ENCODE results near the gene POLR2E. TPM values are rescaled to one million over a fixed set of nuclear protein-coding genes. Genes with fewer than 3 reads are reported as not detected.

POLR2E gene
- total and polyA plus RNA-seq, 2 of the 8 experiments (the other 6 are each of a cell fraction or from before 2014, with no cell fraction given) = 281 to 381 TPM

- DNase-seq (ENCODE audit: low read depth in 1 of 2, low spot score in 2 of 2) (peak; percentile 95 to 99), FAIRE-seq (no peak)
- Histone ChIP-seq H3K23me2 (ENCODE audit: low read depth, low read length) (no peaks in the 10 kb centered on the region), H2BK20ac (ENCODE audit: low read length) (no peak overlapping the region), H3K27me3 (replicated peaks in 1 of 4; ENCODE audit: control insufficient read depth in 3 of 4, extremely low read depth in 1 of 4, insufficient read depth in 3 of 4, low read length in 3 of 4) (no peaks in the 10 kb centered on the region), H3K9me3 (ENCODE audit: insufficient read depth in 2 of 2, low read depth in 1 of 2, low read length in 1 of 2) (no peaks in the 10 kb centered on the region), H2BK5ac (ENCODE audit: low read depth, low read length) (no peak overlapping the region), H3K79me2 (ENCODE audit: control insufficient read depth in 1 of 2, insufficient read depth in 2 of 2, low read length in 2 of 2) (no peaks in the 10 kb centered on the region), H3K18ac (ENCODE audit: extremely low read depth, low read length) (peak overlapping the region; percentile 78), H3K14ac (ENCODE audit: insufficient read length) (no peak overlapping the region), H3K27ac (ENCODE audit: low read depth, low read length) (no peak overlapping the region), H4K8ac (ENCODE audit: extremely low read depth, insufficient read depth, low read length) (no peak overlapping the region; the same call in 1 of the 2 replicates), H4K20me1 (replicated peaks in 1 of 2; ENCODE audit: control insufficient read depth in 1 of 2, insufficient read depth in 2 of 2, low read length in 2 of 2) (peaks cover 0 to 17% of the 10 kb centered on the region in 2 experiments), H3K56ac (replicated peaks; ENCODE audit: insufficient read length, low read depth, low read length) (no peak overlapping the region), H3K4ac (replicated peaks; ENCODE audit: insufficient read length, low read depth, low read length) (no peak overlapping the region), H3K36me3 (ENCODE audit: control insufficient read depth in 2 of 4, insufficient read depth in 4 of 4, low read length in 3 of 4) (peaks cover 0 to 52% (median 14%) of the 10 kb centered on the region in 4 experiments; a peak in 4 of 8 replicates), H3K9ac (replicated peaks in 1 of 4; ENCODE audit: extremely low read depth in 1 of 4, low read depth in 3 of 4, low read length in 3 of 4) (no peak overlapping the region), H2AK5ac (ENCODE audit: low read depth, low read length) (no peak overlapping the region), H3K4me2 (ENCODE audit: insufficient read depth in 1 of 2, low read depth in 2 of 2, low read length in 2 of 2) (peak overlapping the region; percentile 58 to 59), H3K23ac (ENCODE audit: insufficient read length) (no peak overlapping the region), H3K4me1 (replicated peaks in 1 of 4; ENCODE audit: control insufficient read depth in 3 of 4, insufficient read depth in 4 of 4, low read length in 3 of 4) (peaks cover 0 to 7% (median 0%) of the 10 kb centered on the region in 4 experiments; a peak in 4 of 7 replicates), H2BK15ac (ENCODE audit: low read length) (peak overlapping the region; percentile 81; the same call in 1 of the 2 replicates), H4K91ac (replicated peaks; ENCODE audit: insufficient read length, low read length) (peak overlapping the region; percentile 73), H2AFZ (ENCODE audit: low read length) (no peak overlapping the region), H3K4me3 (ENCODE audit: extremely low read depth in 1 of 4, insufficient read depth in 2 of 4, low read depth in 3 of 4, low read length in 4 of 4) (peak overlapping the region; percentile 12 to 50 (median 32); a peak in 5 of 8 replicates), H2BK12ac (ENCODE audit: low read depth, low read length) (no peak overlapping the region), H2BK120ac (replicated peaks; ENCODE audit: low read depth, low read length) (no peak overlapping the region), H4K5ac (ENCODE audit: insufficient read length, low read depth, low read length) (peak overlapping the region; percentile 83), H3K79me1 (ENCODE audit: low read depth, low read length) (no peaks in the 10 kb centered on the region; the same call in 1 of the 2 replicates)
- CTCF ChIA-PET (ENCODE audit: partially characterized antibody) = interaction anchor here (0.6 to 8.9 kb wide), 17 partner anchors 10 to 189 kb away, joined by 3 to 54 read pairs (median 4); partner anchors contain the start of genes ARHGAP45, MED16 and RNU6-9
- POLR2A ChIA-PET (ENCODE audit: partially characterized antibody) = interaction anchor here (0.5 to 10.3 kb wide), 24 partner anchors 8 to 845 kb away, joined by 3 to 93 read pairs (median 4); partner anchors contain the start of genes ABCA7, ARHGAP45, ATP5F1D and CNN2
- WGBS, 2 experiments (ENCODE audit: extremely low coverage in 1 of 2, insufficient coverage in 1 of 2, insufficient read length in 1 of 2, insufficient replicate concordance in 2 of 2, low coverage in 1 of 2, low lambda C conversion rate in 2 of 2, missing lambda C conversion rate in 1 of 2) = 41% methylated on average over 22 of the region's 51 CpGs; no CpG with 5 or more reads in 1 of the 2 experiments
- TF ChIP-seq SIX5 (IDR thresholded peaks at IDR 0.05; ENCODE audit: low read depth, low read length) (no peak), SP2 (IDR thresholded peaks at IDR 0.05; ENCODE audit: low read length) (no peak), RBBP5 (IDR thresholded peaks at IDR 0.05; ENCODE audit: borderline replicate concordance, low read depth, low read length) (no peak), POLR2A (IDR thresholded peaks at IDR 0.05; ENCODE audit: control extremely low read depth in 1 of 2, low read depth in 2 of 2, low read length in 2 of 2) (no peak), CBX5 (IDR thresholded peaks at IDR 0.05; ENCODE audit: low read depth, low read length) (no peak), SIRT6 (IDR thresholded peaks at IDR 0.05; ENCODE audit: low read length) (no peak), BACH1 (IDR thresholded peaks at IDR 0.05; ENCODE audit: low read length) (no peak), YY1 (IDR thresholded peaks at IDR 0.05; ENCODE audit: low read depth, low read length) (no peak), POU5F1 (IDR thresholded peaks at IDR 0.05; ENCODE audit: low read depth, low read length) (no peak), SP4 (IDR thresholded peaks at IDR 0.05; ENCODE audit: low read length) (no peak), KDM1A (IDR thresholded peaks at IDR 0.05; ENCODE audit: borderline replicate concordance, low read length) (no peak), CTBP2 (IDR thresholded peaks at IDR 0.05; ENCODE audit: borderline replicate concordance, insufficient read depth, insufficient read length, low read length) (no peak)
- TF ChIP-seq, protein P1, sequence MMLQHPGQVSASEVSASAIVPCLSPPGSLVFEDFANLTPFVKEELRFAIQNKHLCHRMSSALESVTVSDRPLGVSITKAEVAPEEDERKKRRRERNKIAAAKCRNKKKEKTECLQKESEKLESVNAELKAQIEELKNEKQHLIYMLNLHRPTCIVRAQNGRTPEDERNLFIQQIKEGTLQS (IDR thresholded peaks at IDR 0.05; ENCODE audit: insufficient read depth, low read depth, low read length) = no peak
Observed at GRCh38 chr19:1082165-1082927, 12.8 kb downstream of the POLR2E start.
